Measurements from ENCODE around the gene TRIO.

The TRIO gene

DNA sequence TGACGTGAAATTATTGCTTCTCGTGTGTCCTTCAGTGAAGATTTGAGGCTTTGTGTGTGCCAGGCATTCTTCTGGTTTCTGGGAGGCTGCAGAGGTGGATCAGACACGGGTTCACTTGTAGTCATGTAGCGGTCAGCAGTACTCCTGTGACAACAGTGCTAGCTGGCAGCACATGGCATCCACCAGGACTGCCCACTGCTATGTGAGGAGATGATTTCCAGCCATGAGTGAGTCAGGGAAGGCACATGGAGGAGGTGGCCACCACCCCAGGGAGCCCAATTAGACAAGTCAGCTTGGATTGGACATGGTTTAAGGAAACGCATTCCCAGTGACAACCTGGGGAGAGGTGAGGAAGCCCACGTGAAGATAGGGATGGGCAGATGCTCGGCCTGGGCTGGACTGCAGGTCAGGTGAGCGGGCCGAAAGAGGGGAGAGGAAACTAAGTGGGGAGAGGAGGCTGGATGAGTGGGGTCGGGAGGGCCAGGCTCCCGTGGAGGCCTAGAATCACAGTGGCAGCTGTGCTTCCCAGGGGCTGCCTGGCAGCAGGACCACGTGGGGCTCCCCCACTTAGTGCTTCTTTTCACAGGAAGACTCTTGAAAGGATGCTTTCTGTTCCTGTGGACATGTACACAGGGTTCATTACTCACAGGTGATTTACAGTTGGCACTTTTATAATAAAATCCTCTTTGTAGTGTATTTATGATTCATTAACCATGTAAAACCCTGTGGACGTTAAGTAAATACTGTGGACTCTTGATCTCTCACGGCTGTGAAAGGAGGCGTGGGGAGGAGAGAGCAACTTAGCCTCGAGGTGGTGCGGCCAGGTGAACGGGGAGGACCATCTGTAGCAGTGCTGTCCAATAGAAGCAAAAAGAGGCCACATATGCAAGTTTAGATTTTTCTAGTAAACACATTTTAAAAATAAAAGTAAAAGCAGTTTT lies 358.5 kb downstream of the TRIO start:
- no peak for DNase-seq

DNA sequence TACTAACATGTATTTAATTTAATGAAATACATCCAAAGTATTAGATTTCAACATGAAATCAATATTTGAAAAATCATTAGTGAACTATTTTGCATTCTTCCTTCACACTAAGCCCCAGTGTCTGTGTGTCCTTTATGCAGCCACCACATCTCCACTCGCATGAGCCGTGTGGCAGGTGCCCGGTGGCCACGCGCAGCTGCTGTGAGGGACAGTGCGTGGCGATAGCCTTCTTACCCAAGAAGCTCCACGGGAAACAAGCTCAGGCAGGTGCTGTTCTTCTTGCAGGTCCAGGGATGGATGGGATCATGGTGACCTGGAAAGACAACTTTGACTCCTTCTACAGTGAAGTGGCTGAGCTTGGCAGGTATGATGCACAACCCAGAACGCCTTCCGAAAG lies 359.1 kb downstream of the TRIO start:
- DNase-seq, result no peak

DNA sequence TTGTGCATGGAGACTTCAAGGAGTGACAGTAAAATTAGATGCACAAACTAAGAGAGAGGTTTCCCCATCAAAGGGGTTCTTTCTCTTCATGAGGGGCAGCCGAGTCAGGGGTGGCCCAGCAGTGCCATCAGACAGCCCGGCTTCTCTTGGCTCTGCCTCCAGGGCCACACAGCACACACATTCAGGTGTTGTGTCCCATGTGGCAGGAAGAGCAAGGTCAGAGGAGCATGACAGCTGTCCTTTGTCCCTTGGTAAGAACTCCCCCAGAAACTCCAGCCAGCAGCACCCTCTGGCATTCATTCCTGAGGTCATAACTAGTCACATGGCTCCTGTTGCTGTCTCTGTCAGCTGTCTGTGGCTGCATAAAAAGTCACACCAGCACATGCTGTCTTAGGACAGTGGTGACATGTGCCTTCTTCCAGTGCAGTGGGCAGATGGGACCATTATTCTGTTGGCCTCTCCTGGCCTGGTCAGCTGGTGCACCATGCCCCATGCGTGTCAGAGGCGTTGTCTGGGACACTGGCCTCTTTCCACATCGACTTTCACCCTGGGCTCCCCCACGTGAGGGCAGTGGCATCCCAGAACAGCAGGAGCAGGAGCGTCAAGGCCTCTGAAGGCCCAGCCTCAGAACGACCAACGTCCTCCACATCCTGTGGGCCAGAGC lies 360.0 kb downstream of the TRIO start:
- DNase-seq, result no peak

DNA sequence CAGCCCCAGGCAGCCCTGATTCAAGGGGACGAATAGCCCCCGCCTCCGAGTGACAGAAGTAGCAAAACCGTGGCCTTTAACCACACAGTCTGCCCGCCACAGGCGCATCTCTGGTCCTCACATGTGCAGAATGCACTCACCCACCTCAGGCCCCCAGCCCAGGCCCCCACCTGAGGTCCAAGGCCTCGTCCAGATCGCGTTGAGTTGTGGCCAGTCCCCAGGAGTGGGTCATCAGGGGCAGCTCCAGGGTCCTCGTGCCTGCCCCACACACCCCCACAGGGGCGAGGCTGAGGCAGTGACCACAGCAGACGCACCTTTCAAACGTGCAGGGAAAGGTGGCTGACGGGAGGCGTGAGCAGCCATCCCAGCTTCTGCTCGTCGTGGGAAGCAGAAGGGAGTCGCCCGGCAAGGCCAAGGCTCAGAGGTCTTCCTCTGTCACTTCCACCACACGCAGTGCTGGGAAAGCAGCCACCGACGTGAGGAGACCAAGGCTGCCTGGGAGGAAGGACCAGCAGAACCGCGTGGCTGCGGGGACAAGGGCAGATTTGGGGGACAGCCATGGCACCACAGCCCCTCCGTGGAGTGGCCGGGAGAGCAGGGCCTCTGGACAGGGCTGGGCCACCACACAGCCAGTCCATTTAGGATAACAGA lies 360.7 kb downstream of the TRIO start:
- DNase-seq, result no peak

DNA sequence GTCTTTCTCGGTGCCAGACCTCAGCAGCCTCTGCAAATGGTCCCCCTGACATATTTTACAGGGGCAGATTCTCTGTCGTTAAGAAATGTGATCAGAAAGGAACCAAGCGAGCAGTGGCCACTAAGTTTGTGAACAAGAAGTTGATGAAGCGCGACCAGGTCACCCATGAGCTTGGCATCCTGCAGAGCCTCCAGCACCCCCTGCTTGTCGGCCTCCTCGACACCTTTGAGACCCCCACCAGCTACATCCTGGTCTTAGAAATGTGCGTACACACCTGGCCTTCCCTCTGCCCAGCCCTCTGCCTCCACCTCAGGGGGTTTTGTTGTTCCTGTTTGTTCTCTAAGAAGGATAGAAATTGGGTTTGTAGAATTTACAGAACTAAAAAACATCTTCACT lies 361.2 kb downstream of the TRIO start:
- no peak for DNase-seq

DNA sequence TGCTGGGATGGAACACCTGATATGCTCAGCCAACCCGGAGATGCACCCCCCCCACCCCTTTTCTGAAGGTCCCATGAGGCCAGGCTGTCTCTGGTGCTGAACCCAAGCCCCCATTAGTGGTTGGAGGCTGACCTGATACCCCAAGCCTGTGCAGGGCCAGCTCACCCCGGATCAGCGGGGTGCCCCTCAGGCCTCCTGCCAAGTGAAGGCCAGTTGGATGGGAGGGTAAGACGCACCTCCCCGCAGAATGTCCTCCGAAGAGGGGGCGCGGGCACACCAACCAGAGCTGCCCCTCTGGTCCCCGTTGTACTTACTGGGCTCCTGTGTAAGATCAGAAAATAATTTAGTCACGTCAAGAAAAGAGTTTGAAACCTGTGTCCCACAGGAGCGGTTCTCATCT lies 361.7 kb downstream of the TRIO start:
- no peak for DNase-seq

DNA sequence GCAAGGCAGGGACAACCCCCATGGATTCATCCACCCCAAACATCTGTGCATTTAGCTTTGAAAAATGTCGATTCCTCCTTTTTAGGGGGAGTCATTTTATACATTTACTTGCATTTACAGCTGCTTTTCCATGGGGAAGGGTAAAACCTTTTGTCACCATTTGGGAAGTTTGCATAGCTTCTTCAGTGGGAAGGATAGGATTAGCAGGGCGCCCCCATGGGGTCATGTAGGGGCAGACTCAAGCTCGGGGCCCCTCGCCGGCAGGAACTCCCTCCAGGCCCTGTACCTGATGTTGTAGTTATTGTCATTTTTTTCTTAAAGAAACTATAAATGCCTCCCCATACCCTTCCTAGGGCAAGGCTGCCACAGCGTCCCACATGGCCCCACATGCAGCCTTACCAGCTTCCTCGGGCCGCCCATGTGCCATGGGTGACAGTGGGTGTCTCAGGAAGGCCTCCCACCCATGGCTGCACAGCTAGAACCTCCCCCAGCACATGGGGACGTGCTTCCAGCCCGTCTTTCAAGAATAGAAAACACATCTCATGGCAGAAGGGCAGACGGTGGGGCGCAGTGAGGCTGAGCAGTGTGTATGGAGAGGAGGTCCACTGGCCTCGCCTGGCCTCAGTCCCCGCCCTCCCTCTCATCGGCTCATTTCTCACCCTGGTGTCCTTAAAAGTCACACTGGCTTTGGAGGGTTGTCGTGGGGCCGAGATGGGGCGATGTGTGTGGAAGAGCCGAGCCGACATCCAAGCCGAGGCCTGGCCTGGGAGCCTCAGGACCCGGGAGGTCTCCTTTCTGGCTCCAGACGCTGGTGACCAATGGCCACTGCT lies 362.4 kb downstream of the TRIO start:
- no peak for DNase-seq

DNA sequence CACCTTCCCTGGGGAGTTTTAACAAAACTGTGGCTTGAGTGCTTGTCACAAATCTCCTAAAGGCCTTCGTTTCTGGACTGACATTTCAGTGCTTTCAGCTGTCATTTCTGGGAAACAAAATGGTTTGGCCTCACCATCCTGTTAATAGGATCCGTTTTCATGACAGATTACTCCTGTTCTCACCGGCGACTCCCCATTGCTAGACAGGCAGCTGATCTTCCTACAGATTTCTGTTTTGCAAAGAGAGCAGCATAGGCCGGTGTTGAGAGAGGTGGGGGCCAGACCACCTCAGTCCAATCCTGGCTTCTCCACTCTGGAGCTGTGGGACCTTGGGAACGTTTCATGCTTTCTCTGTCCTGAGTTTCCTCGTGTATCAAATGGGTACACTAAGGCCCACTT lies 363.0 kb downstream of the TRIO start:
- no peak for DNase-seq

DNA sequence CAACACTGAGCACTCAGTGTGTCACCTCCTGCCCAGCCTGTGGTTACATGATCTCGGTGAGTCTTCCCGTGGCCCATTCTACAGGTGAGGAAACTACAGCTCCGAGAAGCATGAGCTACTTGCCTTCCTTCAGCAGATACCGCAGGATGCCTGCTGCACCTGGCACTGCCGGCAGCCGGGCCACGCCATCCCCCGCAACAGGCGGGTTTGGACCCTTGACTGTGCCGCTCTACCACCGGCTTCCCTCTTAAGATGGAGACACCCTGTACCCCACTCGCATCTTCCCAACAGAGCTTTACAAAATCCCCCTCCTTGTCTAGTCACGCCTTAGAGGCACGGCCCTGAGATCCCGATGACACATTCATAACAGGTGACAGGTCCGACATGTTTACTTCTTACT lies 363.5 kb downstream of the TRIO start:
- DNase-seq, result no peak

DNA sequence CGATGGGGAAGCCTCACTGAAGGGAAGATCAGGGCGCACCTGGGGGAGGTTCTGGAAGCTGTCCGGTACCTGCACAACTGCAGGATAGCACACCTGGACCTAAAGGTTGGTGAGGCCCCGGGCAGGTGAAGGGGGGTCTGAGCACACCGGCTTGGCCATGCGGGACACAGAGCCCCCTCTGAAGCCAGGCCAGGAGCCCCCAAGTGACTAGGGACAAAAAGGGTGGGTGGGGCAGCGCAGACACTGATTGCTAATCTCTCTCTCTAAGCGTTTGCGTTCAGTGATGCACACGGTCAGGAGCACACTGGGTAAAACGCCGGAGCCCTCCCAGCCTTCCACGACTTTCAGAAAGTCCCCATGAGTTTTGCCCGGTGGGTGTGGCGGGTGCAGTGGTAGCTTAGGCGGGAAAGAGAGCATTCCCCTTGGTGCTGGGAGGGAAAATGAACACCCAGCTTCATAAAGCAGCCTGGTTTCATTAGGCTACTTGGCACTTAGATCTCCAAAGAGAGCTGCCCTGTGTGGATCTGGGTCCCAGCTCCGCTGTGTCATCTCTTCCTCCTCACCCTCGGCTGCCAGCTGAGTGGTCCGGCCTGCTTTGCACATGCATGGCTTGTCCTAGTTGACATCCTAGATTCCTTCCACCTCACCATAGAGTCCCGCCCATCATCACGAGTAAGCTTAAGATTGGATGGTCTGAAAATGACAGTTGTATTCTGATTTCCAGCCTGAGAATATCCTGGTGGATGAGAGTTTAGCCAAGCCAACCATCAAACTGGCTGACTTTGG lies 364.2 kb downstream of the TRIO start:
- no peak for DNase-seq

DNA sequence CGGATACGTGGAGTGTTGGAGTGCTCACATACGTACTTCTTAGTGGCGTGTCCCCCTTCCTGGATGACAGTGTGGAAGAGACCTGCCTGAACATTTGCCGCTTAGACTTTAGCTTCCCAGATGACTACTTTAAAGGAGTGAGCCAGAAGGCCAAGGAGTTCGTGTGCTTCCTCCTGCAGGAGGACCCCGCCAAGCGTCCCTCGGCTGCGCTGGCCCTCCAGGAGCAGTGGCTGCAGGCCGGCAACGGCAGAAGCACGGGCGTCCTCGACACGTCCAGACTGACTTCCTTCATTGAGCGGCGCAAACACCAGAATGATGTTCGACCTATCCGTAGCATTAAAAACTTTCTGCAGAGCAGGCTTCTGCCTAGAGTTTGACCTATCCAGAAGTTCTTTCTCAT lies 364.9 kb downstream of the TRIO start:
- no peak for DNase-seq

DNA sequence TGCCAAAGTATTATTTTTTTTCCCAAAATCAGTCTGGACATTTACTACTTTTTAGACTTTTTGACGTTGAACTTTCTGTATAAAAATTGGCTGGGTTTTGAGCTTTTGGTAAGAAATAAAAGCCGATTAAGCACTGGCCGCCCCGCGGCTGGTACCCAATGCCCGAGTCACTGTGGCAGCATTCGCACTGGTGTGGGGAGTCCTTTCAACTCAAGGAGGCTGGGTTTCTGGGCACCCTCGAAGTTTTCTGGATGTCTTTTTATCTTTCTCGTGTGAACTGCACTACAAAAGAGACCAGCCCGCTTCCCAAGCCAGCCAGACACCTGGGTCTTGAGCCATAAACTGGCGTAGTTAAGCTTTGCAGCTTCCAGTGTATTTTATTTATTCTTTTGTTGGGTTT lies 366.4 kb downstream of the TRIO start:
- no peak for DNase-seq

DNA sequence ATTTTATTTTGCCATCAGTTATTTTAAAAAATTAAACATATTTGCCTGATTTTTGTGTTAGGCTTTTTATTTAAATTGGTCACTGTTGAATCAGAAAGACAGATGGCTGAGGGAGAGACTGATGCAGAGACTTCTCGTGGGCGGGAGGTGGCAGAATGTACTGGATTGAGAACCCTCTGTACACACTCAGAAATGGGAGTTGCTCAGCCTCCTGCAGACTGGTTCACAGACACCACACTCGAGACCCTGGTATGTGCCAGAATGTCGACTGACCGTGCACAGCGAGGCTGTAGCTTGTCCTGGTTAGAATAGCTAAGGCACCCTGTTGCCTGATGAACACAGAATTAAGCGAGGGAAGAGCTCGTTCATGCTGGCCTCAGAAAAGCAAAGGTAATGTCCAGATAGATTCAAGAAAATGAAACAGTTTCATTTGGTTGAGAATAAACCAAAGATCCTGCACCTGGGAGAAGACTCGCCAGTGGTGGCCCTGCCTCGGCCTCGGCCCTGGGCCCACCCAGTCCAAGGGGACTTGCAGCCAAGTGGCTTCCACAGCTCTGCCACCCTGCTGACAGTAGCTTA lies 367.1 kb downstream of the TRIO start:
- no peak for DNase-seq

DNA sequence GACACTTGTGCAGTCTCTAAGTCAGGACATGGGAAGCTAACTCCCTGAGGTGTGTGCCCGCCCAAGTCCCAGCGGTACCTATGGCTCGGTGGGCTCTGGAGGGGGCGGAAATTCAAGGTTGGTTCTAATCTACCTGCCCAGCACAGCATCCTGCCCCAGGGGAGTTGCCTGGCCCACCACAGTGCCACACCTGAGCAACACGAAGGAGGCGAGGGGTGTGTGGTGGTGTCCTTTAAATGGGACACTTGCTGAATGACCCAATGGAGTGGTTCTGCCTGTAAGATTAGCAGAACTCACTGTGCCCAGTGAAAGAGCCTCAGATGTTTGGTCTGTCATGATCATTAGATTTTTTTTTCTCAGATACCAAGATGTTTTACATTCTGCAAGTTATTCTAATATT lies 367.7 kb downstream of the TRIO start:
- DNase-seq, result no peak

DNA sequence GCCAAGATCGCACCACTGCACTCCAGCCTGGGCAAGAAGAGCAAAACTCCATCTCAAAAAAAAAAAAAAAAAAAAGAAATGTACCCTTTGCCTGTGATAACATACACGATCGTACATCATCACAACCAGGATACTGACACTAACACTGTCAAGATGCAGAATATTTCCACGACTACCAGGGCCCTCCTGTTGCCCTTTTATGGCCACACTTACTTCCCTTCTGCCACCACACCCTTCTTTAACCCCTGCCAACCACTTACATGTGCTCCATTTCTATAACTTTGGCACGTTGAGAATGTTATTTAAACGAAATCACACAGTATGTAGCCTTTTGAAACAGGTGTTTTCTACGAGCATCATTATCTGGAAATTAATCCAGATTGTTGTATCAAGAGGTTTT lies 369.4 kb downstream of the TRIO start:
- DNase-seq, result no peak

DNA sequence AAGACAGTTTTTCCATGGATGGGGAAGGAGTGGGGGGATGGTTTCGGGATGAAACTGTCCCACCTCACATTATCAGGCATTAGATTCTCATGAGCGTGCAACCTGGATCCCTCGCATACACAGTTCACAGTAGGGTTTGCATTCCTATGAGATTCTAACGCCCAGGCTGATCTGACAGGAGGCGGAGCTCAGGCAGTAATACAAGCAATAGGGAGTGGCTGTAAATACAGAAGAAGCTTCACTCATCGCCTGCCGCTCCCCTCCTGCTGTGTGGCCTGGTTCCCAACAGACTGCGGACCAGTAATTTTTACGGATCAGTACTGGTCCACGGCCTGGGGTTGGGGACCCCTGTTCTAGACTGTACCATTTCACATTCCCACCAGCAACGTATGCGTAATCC lies 370.1 kb downstream of the TRIO start:
- no peak for DNase-seq

DNA sequence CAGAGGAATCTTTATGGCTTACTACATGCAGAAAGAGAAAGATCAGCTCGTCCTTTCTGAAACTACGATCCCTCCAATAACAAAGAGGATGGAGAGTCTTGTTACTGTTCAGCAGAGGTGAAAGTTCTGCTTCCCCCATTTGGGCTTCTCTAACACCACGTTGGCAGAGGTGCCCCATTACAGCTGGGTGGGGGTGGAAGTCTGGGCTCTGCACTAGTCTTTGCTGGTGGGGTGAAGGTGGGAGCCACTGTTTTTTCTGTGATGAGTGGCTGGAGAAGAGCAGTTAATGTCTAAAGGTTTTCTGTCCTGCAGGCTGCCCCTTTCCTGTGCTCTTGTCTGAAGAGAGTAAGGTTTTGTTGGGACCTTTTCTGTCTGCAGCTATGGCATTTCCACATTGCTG lies 373.8 kb downstream of the TRIO start:
- DNase-seq, result no peak

DNA sequence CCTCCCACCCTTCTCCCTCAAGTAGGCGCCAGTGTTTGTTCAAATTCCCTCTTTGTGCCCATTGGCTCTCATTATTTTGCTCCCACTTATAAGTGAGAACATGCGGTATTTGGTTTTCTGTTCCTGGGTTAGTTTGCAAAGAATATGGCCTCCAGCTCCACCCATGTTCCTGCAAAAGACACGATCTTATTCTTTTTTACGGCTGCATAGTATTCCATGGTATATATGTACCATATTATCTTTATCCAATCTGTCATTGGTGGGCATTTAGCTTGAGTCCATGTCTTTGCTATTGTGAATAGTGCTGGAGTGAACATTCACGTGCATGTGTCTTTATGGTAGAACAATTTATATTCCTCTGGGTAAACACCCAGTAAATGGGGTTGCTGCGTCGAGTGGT lies 375.5 kb downstream of the TRIO start:
- DNase-seq, result no peak

DNA sequence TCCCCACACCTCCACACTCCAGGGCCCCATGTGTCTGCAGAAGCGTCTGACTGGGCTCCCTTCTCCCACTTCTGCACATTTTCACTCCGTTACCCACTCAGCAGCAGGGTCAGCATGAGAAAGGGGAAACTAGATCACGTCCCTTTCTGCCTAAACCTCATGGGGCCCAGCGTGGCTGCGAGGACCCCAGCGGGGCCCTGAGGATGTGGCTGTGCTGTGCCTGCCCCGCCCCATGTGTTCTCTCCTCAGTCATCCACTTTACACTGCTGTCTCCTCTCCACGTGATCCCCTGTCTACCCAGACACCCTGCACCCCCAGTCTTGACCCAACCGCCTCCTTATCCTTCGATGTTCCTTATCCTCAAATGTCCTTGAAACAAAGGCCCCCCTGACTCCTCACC lies 378.6 kb downstream of the TRIO start:
- DNase-seq, result no peak

DNA sequence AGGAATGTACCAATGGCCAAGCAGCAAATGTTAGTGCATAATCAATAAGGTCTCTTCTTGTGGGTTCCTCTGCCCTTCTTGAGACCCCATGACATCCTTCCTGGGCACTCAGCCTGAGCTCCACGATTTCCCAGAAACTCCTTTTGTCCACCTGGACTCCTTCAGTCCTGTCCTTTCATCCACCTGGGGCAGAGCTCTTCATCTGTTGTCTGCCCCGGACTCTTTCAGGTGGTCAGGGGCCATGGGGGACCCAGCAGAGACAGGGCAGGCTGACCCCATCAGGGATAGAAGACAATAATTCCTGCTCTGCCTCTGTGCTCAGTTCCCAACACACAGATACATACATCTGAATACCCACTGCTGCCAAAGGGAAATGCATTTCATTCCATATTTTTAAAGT lies 379.6 kb downstream of the TRIO start:
- no peak for DNase-seq

DNA sequence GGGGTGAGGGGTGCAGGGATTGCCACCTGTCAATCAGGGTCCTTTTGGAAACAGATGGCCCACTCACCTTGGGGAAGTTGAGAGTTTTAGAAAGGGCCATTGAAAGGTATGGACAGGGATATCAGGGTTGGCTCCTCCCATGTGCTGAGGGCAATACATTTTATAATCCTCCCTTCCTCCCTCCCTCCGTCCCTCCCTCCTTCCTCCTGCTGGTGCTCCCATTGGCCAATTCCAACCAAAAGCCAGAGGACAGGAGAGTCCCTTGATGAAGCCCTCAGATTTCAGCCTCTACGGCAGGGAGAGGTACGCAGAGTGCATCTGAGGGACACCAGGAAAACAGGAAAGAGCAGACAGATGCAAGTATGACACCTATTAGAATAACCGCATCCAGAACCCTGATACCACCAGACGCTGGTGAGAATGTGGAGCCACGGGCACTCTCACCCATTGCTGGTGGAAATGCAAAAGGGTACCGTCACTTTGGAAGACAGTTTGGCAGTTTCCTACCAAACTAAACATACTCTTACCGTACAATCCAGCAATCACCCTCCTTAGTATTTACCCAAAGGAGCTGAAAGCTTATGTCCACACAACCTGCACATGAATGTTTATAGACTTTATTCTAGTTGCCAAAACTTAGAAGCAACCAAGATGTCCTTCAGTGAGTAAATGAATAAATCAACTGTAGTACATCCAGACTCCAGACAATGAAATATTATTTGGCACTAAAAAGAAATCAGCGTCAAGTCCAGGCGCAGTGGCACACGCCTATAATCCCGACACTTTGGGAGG lies 380.3 kb downstream of the TRIO start:
- DNase-seq, result no peak

Data from NCI-H526 treated with DMSO at 0.1 percent for 48 hours (cell line).